ENCODE measurements around the gene CNTN6. TPM values are rescaled to one million over a fixed set of nuclear protein-coding genes. Genes with fewer than 3 reads are reported as not detected.

Gene CNTN6
- not detected for total RNA-seq

GRCh38 chr3:1092771-1093170, at the start of gene CNTN6:
Gene CNTN6 (plus strand): TSS chr3:1093024. CDS start chr3:1148009, 54,985 bp downstream.
- TF ChIP-seq, protein P1, sequence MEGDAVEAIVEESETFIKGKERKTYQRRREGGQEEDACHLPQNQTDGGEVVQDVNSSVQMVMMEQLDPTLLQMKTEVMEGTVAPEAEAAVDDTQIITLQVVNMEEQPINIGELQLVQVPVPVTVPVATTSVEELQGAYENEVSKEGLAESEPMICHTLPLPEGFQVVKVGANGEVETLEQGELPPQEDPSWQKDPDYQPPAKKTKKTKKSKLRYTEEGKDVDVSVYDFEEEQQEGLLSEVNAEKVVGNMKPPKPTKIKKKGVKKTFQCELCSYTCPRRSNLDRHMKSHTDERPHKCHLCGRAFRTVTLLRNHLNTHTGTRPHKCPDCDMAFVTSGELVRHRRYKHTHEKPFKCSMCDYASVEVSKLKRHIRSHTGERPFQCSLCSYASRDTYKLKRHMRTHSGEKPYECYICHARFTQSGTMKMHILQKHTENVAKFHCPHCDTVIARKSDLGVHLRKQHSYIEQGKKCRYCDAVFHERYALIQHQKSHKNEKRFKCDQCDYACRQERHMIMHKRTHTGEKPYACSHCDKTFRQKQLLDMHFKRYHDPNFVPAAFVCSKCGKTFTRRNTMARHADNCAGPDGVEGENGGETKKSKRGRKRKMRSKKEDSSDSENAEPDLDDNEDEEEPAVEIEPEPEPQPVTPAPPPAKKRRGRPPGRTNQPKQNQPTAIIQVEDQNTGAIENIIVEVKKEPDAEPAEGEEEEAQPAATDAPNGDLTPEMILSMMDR (IDR thresholded peaks at IDR 0.05) = no peak
- TF ChIP-seq POLR2A (IDR thresholded peaks at IDR 0.05) = no peak
- no peak within 1 kb of the TSS for H3K4me3 ChIP-seq (ENCODE audit: low read depth, poor library complexity, severe bottlenecking)
- WGBS, 2 donors = 35 to 39% methylated on average over 7 of the region's 7 CpGs
- intact Hi-C loops (cut with DNase I; ENCODE audit: low total_unique reads) = no loop called here
- no peak for DNase-seq (ENCODE audit: low spot score in 2 of 2)

DNA sequence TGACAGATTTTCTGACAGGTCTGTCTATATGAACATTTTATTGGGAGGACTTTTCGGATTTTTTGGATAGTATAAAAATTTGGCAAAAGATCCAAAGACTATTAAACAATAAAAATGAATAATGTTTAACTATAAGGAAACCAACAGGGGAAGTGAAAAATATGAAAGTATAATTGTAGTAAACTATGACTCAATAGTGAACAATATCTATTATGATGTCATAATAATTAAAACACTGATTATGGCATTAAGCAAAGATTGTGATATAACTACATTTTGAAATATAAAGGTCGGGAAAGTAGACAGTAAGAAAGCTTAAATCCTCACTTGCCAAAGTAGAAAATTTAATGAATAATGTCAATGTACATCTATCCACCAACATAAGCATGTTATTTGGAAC, 44.3 kb upstream of the CNTN6 start:
- no peak for TF ChIP-seq POLR2A (IDR thresholded peaks at IDR 0.05)
- TF ChIP-seq, protein P1 (IDR thresholded peaks at IDR 0.05) = no peak
- 41 to 65% methylated on average over 2 of the region's 2 CpGs for WGBS, 2 donors
- intact Hi-C loops (cut with DNase I; ENCODE audit: low total_unique reads) = no loop called here
- no peak for DNase-seq (ENCODE audit: low spot score in 2 of 2)
- no peak overlapping the region for H3K4me3 ChIP-seq (ENCODE audit: low read depth, poor library complexity, severe bottlenecking)

GRCh38 chr3:1055870-1056269, 37.0 kb upstream of the CNTN6 start:
- H3K4me3 ChIP-seq (ENCODE audit: low read depth, poor library complexity, severe bottlenecking) = no peak overlapping the region
- TF ChIP-seq, protein P1 (IDR thresholded peaks at IDR 0.05) = no peak
- no peak for TF ChIP-seq POLR2A (IDR thresholded peaks at IDR 0.05)
- 69 to 78% methylated on average over 3 of the region's 3 CpGs for WGBS, 2 donors
- DNase-seq (ENCODE audit: low spot score in 2 of 2) = no peak
- intact Hi-C loops (cut with DNase I; ENCODE audit: low total_unique reads) = no loop called here

DNA sequence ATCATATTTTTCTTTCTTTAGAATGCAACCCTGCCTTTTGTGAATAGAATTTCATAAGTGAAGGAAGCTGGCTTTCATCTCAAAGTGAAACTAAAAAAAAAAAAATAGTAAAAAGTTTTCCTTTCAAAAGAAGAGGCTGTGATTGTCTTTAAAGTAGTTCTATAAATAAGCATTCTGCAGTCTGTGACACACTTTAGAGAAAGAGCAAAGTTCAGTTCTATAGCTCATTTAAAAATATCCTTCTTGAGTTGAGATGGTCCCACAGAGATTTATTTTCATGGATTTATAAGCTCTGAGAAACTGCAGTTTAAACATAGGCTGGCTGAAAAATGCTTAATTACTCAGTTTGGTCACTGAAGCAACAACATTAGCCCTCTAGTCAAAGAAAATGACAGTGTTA, 36.1 kb upstream of the CNTN6 start:
- intact Hi-C loops (cut with DNase I; ENCODE audit: low total_unique reads) = no loop called here
- DNase-seq (ENCODE audit: low spot score in 2 of 2) = no peak
- TF ChIP-seq, protein P1 (IDR thresholded peaks at IDR 0.05) = no peak
- no peak for TF ChIP-seq POLR2A (IDR thresholded peaks at IDR 0.05)
- H3K4me3 ChIP-seq (ENCODE audit: low read depth, poor library complexity, severe bottlenecking) = no peak overlapping the region

DNA sequence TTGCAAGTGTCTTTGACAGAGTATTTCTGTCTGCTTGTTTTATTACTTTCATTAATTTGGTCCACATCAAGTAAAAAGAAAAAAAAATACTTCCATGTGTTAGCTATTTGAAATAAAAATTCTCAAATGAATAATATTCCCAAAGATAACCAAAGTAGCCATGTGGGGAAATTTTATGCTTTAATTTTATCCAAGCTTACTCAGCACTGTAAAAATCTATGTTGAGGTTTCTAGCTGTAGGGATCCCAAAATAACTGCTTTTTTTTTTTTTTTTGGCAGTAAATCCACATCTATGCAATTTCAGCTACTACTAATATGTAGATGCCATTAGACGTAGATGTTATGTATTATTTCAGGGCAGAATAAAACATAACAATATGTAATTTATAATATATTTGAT, 35.4 kb upstream of the CNTN6 start:
- intact Hi-C loops (cut with DNase I; ENCODE audit: low total_unique reads) = no loop called here
- TF ChIP-seq POLR2A (IDR thresholded peaks at IDR 0.05) = no peak
- TF ChIP-seq, protein P1 (IDR thresholded peaks at IDR 0.05) = no peak
- no peak for DNase-seq (ENCODE audit: low spot score in 2 of 2)
- no peak overlapping the region for H3K4me3 ChIP-seq (ENCODE audit: low read depth, poor library complexity, severe bottlenecking)
- 47 to 53% methylated on average over 1 of the region's 1 CpG for WGBS, 2 donors

DNA sequence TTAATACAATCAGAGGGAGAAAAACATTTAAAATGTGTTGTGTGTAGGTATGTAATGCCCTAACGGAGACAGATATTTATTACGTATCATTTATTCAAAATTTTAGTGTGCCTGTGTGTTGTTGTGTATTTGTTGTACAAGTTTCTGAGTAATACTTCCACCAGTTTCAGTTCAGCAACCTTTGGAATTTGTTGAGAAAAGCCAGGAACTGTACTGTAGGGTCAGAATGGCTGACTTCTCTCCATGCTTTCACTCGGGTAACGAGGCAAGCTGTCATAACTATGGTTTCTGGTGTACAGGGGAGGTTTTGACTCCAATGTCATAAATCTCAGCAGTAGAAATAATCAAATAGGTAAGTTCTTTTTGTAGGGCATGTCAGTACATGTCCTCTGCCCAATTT, 23.8 kb upstream of the CNTN6 start:
- 60 to 68% methylated on average over 4 of the region's 4 CpGs for whole genome bisulfite sequencing, 2 donors
- DNase-seq (ENCODE audit: low spot score in 2 of 2) = no peak
- no peak overlapping the region for H3K4me3 ChIP-seq (ENCODE audit: low read depth, poor library complexity, severe bottlenecking)
- intact Hi-C loops (cut with DNase I; ENCODE audit: low total_unique reads) = no loop called here
- TF ChIP-seq POLR2A (IDR thresholded peaks at IDR 0.05) = no peak

All from lower leg skin (tissue), 4 donors.